GM12875 (cell line): ENCODE measurements around the gene LNX2.

Experiments
- H3K4me3 ChIP-seq: one replicate; pipeline ENCODE4 v1.5.1; 2011; ENCODE audit warnings: low read depth, low read length, control low read depth
- CTCF ChIP-seq: IDR thresholded peaks from 2 replicates; pipeline ENCODE4 v1.5.1; 2011; ENCODE audit warnings: low read depth, mild to moderate bottlenecking, control low read depth, inconsistent platforms, low read length, moderate library complexity, borderline replicate concordance; ENCODE audit not compliant: insufficient read depth

LNX2 gene

GRCh38 chr13:27600711-27601110 is 19.6 kb downstream of the LNX2 start:
- no peak overlapping the region for H3K4me3 ChIP-seq
- no peak for TF ChIP-seq CTCF

GRCh38 chr13:27599845-27600553 is 20.3 kb downstream of the LNX2 start:
- TF ChIP-seq CTCF = no peak
- H3K4me3 ChIP-seq = no peak overlapping the region

GRCh38 chr13:27599096-27599495 is 21.2 kb downstream of the LNX2 start:
- TF ChIP-seq CTCF = no peak
- H3K4me3 ChIP-seq = no peak overlapping the region

GRCh38 chr13:27595055-27595811 is 25.1 kb downstream of the LNX2 start:
- TF ChIP-seq CTCF = no peak
- no peak overlapping the region for H3K4me3 ChIP-seq

GRCh38 chr13:27593267-27593666 is 27.1 kb downstream of the LNX2 start:
- no peak overlapping the region for H3K4me3 ChIP-seq
- no peak for TF ChIP-seq CTCF

- no peak for TF ChIP-seq CTCF
- no peak overlapping the region for H3K4me3 ChIP-seq
Measured at GRCh38 chr13:27592865-27593264, 27.5 kb downstream of the LNX2 start.

GRCh38 chr13:27588405-27588804 is 31.9 kb downstream of the LNX2 start:
- no peak for TF ChIP-seq CTCF
- no peak overlapping the region for H3K4me3 ChIP-seq
